T-helper 1 cell treated with Interleukin-12 subunit alpha and Interleukin-12 subunit beta and Interleukin-4 antibody, amounts not matched to agents 30 μg/mL and 1 μg/mL, for 36 hours (primary cell): Measurements from ENCODE around the gene TIMP4.

Experiments
- H3K27ac Mint-ChIP-seq: one replicate; pipeline ENCODE4 v1.8.0; 2021; ENCODE audit warnings: mild to moderate bottlenecking, mixed read lengths
- H3K27me3 Mint-ChIP-seq: one replicate; pipeline ENCODE4 v1.8.0; 2021; ENCODE audit warnings: low read depth, mixed read lengths
- H3K36me3 Mint-ChIP-seq: one replicate; pipeline ENCODE4 v1.8.0; 2021; ENCODE audit warnings: low read depth, mixed read lengths
- H3K4me1 Mint-ChIP-seq: one replicate; pipeline ENCODE4 v1.8.0; 2021; ENCODE audit warnings: low read depth, mixed read lengths
- H3K4me3 Mint-ChIP-seq: one replicate; pipeline ENCODE4 v1.8.0; 2021; ENCODE audit warnings: mild to moderate bottlenecking, moderate library complexity, mixed read lengths
- H3K9me3 Mint-ChIP-seq: one replicate; pipeline ENCODE4 v1.8.0; 2021; ENCODE audit warnings: mixed read lengths

TIMP4 gene

GRCh38 chr3:12178091-12178820 is 19.5 kb upstream of the TIMP4 start:
- H3K36me3 Mint-ChIP-seq, result peaks cover 1% of the 10 kb centered on the region
- H3K27ac Mint-ChIP-seq, result no peak overlapping the region
- no peak overlapping the region for H3K4me3 Mint-ChIP-seq
- H3K9me3 Mint-ChIP-seq, result peaks cover 8% of the 10 kb centered on the region
- H3K4me1 Mint-ChIP-seq, result peaks cover 3% of the 10 kb centered on the region
- no peaks in the 10 kb centered on the region for H3K27me3 Mint-ChIP-seq

- H3K27me3 Mint-ChIP-seq, result no peaks in the 10 kb centered on the region
- peaks cover 3% of the 10 kb centered on the region for H3K4me1 Mint-ChIP-seq
- no peak overlapping the region for H3K27ac Mint-ChIP-seq
- H3K36me3 Mint-ChIP-seq, result peaks cover 3% of the 10 kb centered on the region
- H3K4me3 Mint-ChIP-seq, result no peak overlapping the region
- peaks cover 15% of the 10 kb centered on the region for H3K9me3 Mint-ChIP-seq
Observed at GRCh38 chr3:12177126-12177525, 18.4 kb upstream of the TIMP4 start.

GRCh38 chr3:12175844-12176453 is 17.2 kb upstream of the TIMP4 start:
- Mint-ChIP-seq H3K27ac (no peak overlapping the region), H3K9me3 (peaks cover 18% of the 10 kb centered on the region), H3K36me3 (peaks cover 4% of the 10 kb centered on the region)

GRCh38 chr3:12175137-12175593 is 16.5 kb upstream of the TIMP4 start:
- Mint-ChIP-seq H3K9me3 (peaks cover 18% of the 10 kb centered on the region), H3K36me3 (peaks cover 4% of the 10 kb centered on the region), H3K27ac (no peak overlapping the region), H3K4me3 (no peak overlapping the region), H3K27me3 (no peaks in the 10 kb centered on the region), H3K4me1 (peaks cover 3% of the 10 kb centered on the region)

More at GRCh38 chr3:12175844-12176453, 17.2 kb upstream of the TIMP4 start:
- peaks cover 3% of the 10 kb centered on the region for H3K4me1 Mint-ChIP-seq
- no peaks in the 10 kb centered on the region for H3K27me3 Mint-ChIP-seq
- H3K4me3 Mint-ChIP-seq, result no peak overlapping the region

GRCh38 chr3:12170207-12170606 is 11.5 kb upstream of the TIMP4 start:
- peaks cover 4% of the 10 kb centered on the region for H3K36me3 Mint-ChIP-seq
- peaks cover 8% of the 10 kb centered on the region for H3K27me3 Mint-ChIP-seq
- H3K9me3 Mint-ChIP-seq, result peaks cover 18% of the 10 kb centered on the region
- no peaks in the 10 kb centered on the region for H3K4me1 Mint-ChIP-seq
- H3K27ac Mint-ChIP-seq, result no peak overlapping the region
- no peak overlapping the region for H3K4me3 Mint-ChIP-seq

GRCh38 chr3:12165909-12166308 is 7.2 kb upstream of the TIMP4 start:
- Mint-ChIP-seq H3K4me1 (no peaks in the 10 kb centered on the region), H3K27me3 (peaks cover 14% of the 10 kb centered on the region), H3K4me3 (no peak overlapping the region), H3K9me3 (no peaks in the 10 kb centered on the region), H3K27ac (no peak overlapping the region), H3K36me3 (no peaks in the 10 kb centered on the region)

- H3K4me3 Mint-ChIP-seq, result no peak overlapping the region
- H3K27ac Mint-ChIP-seq, result no peak overlapping the region
- peaks cover 24% of the 10 kb centered on the region for H3K27me3 Mint-ChIP-seq
- no peaks in the 10 kb centered on the region for H3K9me3 Mint-ChIP-seq
- H3K4me1 Mint-ChIP-seq, result peaks cover 3% of the 10 kb centered on the region
- no peaks in the 10 kb centered on the region for H3K36me3 Mint-ChIP-seq
Observed at GRCh38 chr3:12159227-12159601, 502 bp upstream of the TIMP4 start.

GRCh38 chr3:12157026-12157425 is 1.7 kb downstream of the TIMP4 start:
- H3K9me3 Mint-ChIP-seq, result no peaks in the 10 kb centered on the region
- peaks cover 3% of the 10 kb centered on the region for H3K4me1 Mint-ChIP-seq
- H3K27ac Mint-ChIP-seq, result no peak overlapping the region
- H3K4me3 Mint-ChIP-seq, result no peak overlapping the region
- no peaks in the 10 kb centered on the region for H3K36me3 Mint-ChIP-seq
- H3K27me3 Mint-ChIP-seq, result peaks cover 26% of the 10 kb centered on the region

GRCh38 chr3:12155828-12156227 is 2.9 kb downstream of the TIMP4 start:
- Mint-ChIP-seq H3K36me3 (no peaks in the 10 kb centered on the region), H3K27ac (no peak overlapping the region), H3K4me1 (peaks cover 3% of the 10 kb centered on the region), H3K27me3 (peaks cover 26% of the 10 kb centered on the region), H3K4me3 (no peak overlapping the region), H3K9me3 (no peaks in the 10 kb centered on the region)

- Mint-ChIP-seq H3K9me3 (no peaks in the 10 kb centered on the region), H3K27me3 (peaks cover 26% of the 10 kb centered on the region), H3K27ac (no peak overlapping the region), H3K4me1 (peaks cover 3% of the 10 kb centered on the region), H3K36me3 (no peaks in the 10 kb centered on the region), H3K4me3 (no peak overlapping the region)
Observed at GRCh38 chr3:12155264-12155663, 3.4 kb downstream of the TIMP4 start.

- H3K4me1 Mint-ChIP-seq, result peaks cover 3% of the 10 kb centered on the region
- H3K4me3 Mint-ChIP-seq, result no peak overlapping the region
- H3K36me3 Mint-ChIP-seq, result no peaks in the 10 kb centered on the region
- no peak overlapping the region for H3K27ac Mint-ChIP-seq
- H3K9me3 Mint-ChIP-seq, result no peaks in the 10 kb centered on the region
- peaks cover 22% of the 10 kb centered on the region for H3K27me3 Mint-ChIP-seq
Observed at GRCh38 chr3:12154151-12154550, 4.6 kb downstream of the TIMP4 start.

- Mint-ChIP-seq H3K4me3 (no peak overlapping the region), H3K27ac (no peak overlapping the region), H3K4me1 (no peaks in the 10 kb centered on the region), H3K36me3 (no peaks in the 10 kb centered on the region), H3K27me3 (peaks cover 11% of the 10 kb centered on the region), H3K9me3 (no peaks in the 10 kb centered on the region)
Observed at GRCh38 chr3:12150112-12150511, 8.6 kb downstream of the TIMP4 start.

GRCh38 chr3:12149029-12149428 is 9.7 kb downstream of the TIMP4 start:
- H3K36me3 Mint-ChIP-seq, result no peaks in the 10 kb centered on the region
- H3K4me3 Mint-ChIP-seq, result no peak overlapping the region
- H3K27ac Mint-ChIP-seq, result no peak overlapping the region
- H3K9me3 Mint-ChIP-seq, result no peaks in the 10 kb centered on the region
- peaks cover 11% of the 10 kb centered on the region for H3K27me3 Mint-ChIP-seq
- no peaks in the 10 kb centered on the region for H3K4me1 Mint-ChIP-seq

GRCh38 chr3:12148183-12148940 is 10.3 kb downstream of the TIMP4 start:
- Mint-ChIP-seq H3K4me1 (no peaks in the 10 kb centered on the region), H3K9me3 (no peaks in the 10 kb centered on the region), H3K36me3 (no peaks in the 10 kb centered on the region), H3K27me3 (peaks cover 9% of the 10 kb centered on the region), H3K4me3 (no peak overlapping the region), H3K27ac (no peak overlapping the region)
